Measurements from ENCODE around the gene MACF1.

MACF1 gene

GRCh38 chr1:39220891-39221870 lies 16.7 kb downstream of the MACF1 start:
- DNase-seq (ENCODE audit: low read depth), result no peak
- H3K36me3 ChIP-seq (ENCODE audit: control insufficient read depth, insufficient read depth, low read length, severe bottlenecking), result peaks cover 2% of the 10 kb centered on the region
- H3K9me3 ChIP-seq (ENCODE audit: control insufficient read depth, low read length), result no peaks in the 10 kb centered on the region

DNA sequence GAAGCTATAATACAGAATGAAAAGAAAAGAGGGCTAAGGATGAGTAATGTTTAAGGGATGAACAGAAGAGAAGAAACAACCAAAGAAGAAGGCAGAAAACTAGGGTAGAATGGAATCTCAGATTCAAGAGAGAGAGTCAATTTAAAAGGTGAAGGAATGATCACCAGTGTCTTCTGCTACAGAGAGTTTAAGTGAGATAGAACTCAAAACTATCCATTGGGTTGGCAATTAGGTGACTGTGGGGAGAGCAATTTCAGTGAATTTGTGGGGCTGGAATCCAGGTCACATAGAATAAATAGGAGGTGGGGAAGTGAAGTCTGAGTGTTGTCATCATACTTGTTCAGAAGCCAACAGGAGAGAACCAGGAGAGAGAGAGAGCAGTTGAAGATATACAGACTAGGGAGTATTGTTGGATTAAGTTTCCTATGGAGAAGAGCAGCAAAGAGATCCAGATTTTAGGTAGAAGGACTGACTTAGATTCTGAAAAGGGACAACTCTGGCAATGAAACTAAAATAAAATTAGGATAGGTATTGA lies 19.9 kb downstream of the MACF1 start:
- no peak for DNase-seq (ENCODE audit: low read depth)
- Histone ChIP-seq H3K9me3 (ENCODE audit: control insufficient read depth, low read length) (no peaks in the 10 kb centered on the region), H3K4me1 (ENCODE audit: control insufficient read depth, insufficient read depth, low read length) (no peaks in the 10 kb centered on the region), H3K9ac (ENCODE audit: low read length) (no peak overlapping the region), H3K4me3 (ENCODE audit: low read length) (no peak overlapping the region), H3K36me3 (ENCODE audit: control insufficient read depth, insufficient read depth, low read length, severe bottlenecking) (no peaks in the 10 kb centered on the region), H3K27me3 (replicated peaks; ENCODE audit: control insufficient read depth, insufficient read depth, low read length) (no peaks in the 10 kb centered on the region)

More at GRCh38 chr1:39220891-39221870, 16.7 kb downstream of the MACF1 start:
- no peak overlapping the region for H3K4me3 ChIP-seq (ENCODE audit: low read length)
- no peaks in the 10 kb centered on the region for H3K27me3 ChIP-seq (replicated peaks; ENCODE audit: control insufficient read depth, insufficient read depth, low read length)
- no peaks in the 10 kb centered on the region for H3K4me1 ChIP-seq (ENCODE audit: control insufficient read depth, insufficient read depth, low read length)
- no peak overlapping the region for H3K9ac ChIP-seq (ENCODE audit: low read length)

DNA sequence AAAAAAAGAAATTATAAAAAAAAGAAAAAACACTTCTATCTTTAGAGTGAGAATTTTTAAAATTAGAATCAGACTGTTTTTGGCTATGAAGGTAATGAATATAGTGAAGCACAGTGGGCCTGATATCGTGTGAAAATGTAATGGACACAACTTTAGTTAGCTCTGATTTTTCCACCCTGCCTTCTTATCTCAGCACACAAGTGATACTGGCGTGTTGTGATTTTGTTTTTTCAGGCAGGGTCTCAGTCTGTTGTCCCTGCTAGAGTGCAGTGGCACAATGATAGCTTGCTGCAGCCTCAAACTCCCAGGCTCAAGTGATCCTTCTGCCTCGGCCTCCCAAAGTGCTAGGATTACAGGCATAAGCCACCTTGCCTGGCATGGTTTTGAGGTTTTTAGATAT lies 22.3 kb downstream of the MACF1 start:
- Histone ChIP-seq H3K27me3 (replicated peaks; ENCODE audit: control insufficient read depth, insufficient read depth, low read length) (no peaks in the 10 kb centered on the region), H3K9me3 (ENCODE audit: control insufficient read depth, low read length) (no peaks in the 10 kb centered on the region), H3K4me3 (ENCODE audit: low read length) (no peak overlapping the region), H3K4me1 (ENCODE audit: control insufficient read depth, insufficient read depth, low read length) (peaks cover 6% of the 10 kb centered on the region), H3K36me3 (ENCODE audit: control insufficient read depth, insufficient read depth, low read length, severe bottlenecking) (no peaks in the 10 kb centered on the region), H3K9ac (ENCODE audit: low read length) (no peak overlapping the region)
- no peak for DNase-seq (ENCODE audit: low read depth)

DNA sequence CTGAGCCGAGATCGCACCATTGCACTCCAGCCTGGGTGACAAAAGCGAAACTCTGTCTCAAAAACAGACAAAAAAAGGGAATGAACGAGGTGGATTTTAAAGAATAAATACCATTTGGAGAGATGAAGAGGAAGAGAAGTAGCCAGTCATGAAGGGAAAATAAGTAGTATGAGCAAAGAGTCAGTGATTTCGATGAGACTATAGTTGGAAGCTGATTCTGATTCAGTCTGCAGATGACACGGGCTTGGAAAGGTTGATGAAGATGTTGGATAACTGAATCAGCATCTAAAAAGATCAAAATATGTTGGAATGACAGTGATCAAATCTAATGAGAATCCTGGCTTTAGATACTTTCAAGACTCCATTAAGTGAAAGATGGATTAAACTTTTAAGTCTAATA lies 23.8 kb downstream of the MACF1 start:
- H3K27me3 ChIP-seq (replicated peaks; ENCODE audit: control insufficient read depth, insufficient read depth, low read length), result no peaks in the 10 kb centered on the region
- no peak for DNase-seq (ENCODE audit: low read depth)
- peaks cover 3% of the 10 kb centered on the region for H3K36me3 ChIP-seq (ENCODE audit: control insufficient read depth, insufficient read depth, low read length, severe bottlenecking)
- no peaks in the 10 kb centered on the region for H3K9me3 ChIP-seq (ENCODE audit: control insufficient read depth, low read length)
- peaks cover 6% of the 10 kb centered on the region for H3K4me1 ChIP-seq (ENCODE audit: control insufficient read depth, insufficient read depth, low read length)
- H3K9ac ChIP-seq (ENCODE audit: low read length), result no peak overlapping the region
- H3K4me3 ChIP-seq (ENCODE audit: low read length), result no peak overlapping the region

DNA sequence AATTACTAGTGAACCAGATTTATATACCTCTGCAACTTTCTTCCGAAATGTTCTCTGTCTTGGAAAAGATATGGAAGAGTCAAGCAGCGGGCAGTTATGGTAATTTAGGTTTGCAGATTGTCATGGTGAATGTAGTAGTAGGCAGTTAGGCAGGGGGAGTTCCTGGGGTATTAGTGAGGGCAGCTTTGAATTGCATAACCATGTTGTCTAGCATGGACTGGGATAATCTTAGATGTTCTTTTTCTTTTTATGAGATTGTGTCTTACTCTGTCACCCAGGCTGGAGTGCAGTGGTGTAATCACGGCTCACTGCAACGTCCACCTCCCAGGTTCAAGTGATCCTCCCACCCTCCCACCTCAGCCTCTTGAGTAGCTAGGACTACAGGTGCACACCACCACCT lies 25.0 kb downstream of the MACF1 start:
- Histone ChIP-seq H3K4me1 (ENCODE audit: control insufficient read depth, insufficient read depth, low read length) (peaks cover 6% of the 10 kb centered on the region), H3K4me3 (ENCODE audit: low read length) (no peak overlapping the region), H3K36me3 (ENCODE audit: control insufficient read depth, insufficient read depth, low read length, severe bottlenecking) (peaks cover 3% of the 10 kb centered on the region), H3K9ac (ENCODE audit: low read length) (no peak overlapping the region), H3K9me3 (ENCODE audit: control insufficient read depth, low read length) (no peaks in the 10 kb centered on the region), H3K27me3 (replicated peaks; ENCODE audit: control insufficient read depth, insufficient read depth, low read length) (no peaks in the 10 kb centered on the region)
- DNase-seq (ENCODE audit: low read depth), result no peak

DNA sequence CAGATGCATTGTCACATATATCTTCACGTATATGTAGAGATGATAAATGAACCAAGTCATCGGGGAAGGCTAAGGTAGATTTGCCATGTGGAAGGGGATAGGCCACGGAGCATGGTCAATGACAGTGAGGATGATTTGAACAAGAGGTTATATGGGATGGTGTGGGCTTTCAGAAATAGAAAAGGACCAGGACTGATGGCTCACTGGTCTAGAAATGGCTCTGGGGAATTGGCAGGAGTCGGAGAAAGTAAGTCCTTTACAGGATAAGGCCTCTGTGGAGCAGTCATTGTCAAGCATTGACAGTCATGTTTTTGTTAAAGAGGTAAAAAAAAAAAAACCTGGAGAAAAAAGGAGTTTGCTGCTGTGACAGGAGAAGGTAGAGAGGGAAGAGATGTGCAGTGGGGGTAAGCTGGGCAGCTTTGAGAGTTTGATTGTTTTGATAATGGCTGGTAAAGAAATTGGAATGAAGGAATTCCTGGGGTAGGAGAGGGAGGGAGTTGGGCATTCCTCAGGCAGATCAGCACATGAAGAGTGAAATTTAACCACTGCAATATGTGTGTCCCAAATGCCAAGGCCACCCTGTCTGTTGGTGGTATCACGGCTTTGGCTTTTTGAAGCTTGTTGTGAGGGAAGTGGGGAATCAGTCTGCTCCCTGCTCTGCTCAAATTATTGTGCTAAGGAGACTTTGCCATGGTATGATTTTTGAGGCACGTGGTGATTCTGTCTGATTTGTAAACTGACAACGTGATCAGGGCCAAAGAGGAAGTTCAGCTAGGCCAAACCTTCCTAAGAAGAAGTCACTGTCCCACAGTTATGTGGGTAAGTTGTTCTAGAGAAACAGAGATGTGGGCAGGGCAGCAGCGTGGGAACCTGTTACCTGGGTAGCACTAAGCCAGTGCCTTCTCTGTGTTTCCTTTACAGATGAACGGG lies 26.0 kb downstream of the MACF1 start:
- DNase-seq (ENCODE audit: low read depth), result peak; percentile 52
- Histone ChIP-seq H3K9me3 (ENCODE audit: control insufficient read depth, low read length) (no peaks in the 10 kb centered on the region), H3K36me3 (ENCODE audit: control insufficient read depth, insufficient read depth, low read length, severe bottlenecking) (peaks cover 3% of the 10 kb centered on the region), H3K9ac (ENCODE audit: low read length) (no peak overlapping the region), H3K4me3 (ENCODE audit: low read length) (no peak overlapping the region), H3K4me1 (ENCODE audit: control insufficient read depth, insufficient read depth, low read length) (peaks cover 6% of the 10 kb centered on the region), H3K27me3 (replicated peaks; ENCODE audit: control insufficient read depth, insufficient read depth, low read length) (no peaks in the 10 kb centered on the region)

GRCh38 chr1:39236971-39237370 lies 32.5 kb downstream of the MACF1 start:
- Histone ChIP-seq H3K27me3 (replicated peaks; ENCODE audit: control insufficient read depth, insufficient read depth, low read length) (no peaks in the 10 kb centered on the region), H3K36me3 (ENCODE audit: control insufficient read depth, insufficient read depth, low read length, severe bottlenecking) (peaks cover 9% of the 10 kb centered on the region), H3K9me3 (ENCODE audit: control insufficient read depth, low read length) (no peaks in the 10 kb centered on the region), H3K4me3 (ENCODE audit: low read length) (no peak overlapping the region), H3K9ac (ENCODE audit: low read length) (no peak overlapping the region), H3K4me1 (ENCODE audit: control insufficient read depth, insufficient read depth, low read length) (peaks cover 7% of the 10 kb centered on the region)
- DNase-seq (ENCODE audit: low read depth), result no peak

- H3K4me1 ChIP-seq (ENCODE audit: control insufficient read depth, insufficient read depth, low read length), result peaks cover 7% of the 10 kb centered on the region
- H3K9ac ChIP-seq (ENCODE audit: low read length), result no peak overlapping the region
- peak; percentile 63 for DNase-seq (ENCODE audit: low read depth)
- H3K9me3 ChIP-seq (ENCODE audit: control insufficient read depth, low read length), result no peaks in the 10 kb centered on the region
- H3K27me3 ChIP-seq (replicated peaks; ENCODE audit: control insufficient read depth, insufficient read depth, low read length), result no peaks in the 10 kb centered on the region
- H3K36me3 ChIP-seq (ENCODE audit: control insufficient read depth, insufficient read depth, low read length, severe bottlenecking), result peaks cover 10% of the 10 kb centered on the region
- H3K4me3 ChIP-seq (ENCODE audit: low read length), result no peak overlapping the region
Measured at GRCh38 chr1:39238476-39238875, 34.0 kb downstream of the MACF1 start.

DNA sequence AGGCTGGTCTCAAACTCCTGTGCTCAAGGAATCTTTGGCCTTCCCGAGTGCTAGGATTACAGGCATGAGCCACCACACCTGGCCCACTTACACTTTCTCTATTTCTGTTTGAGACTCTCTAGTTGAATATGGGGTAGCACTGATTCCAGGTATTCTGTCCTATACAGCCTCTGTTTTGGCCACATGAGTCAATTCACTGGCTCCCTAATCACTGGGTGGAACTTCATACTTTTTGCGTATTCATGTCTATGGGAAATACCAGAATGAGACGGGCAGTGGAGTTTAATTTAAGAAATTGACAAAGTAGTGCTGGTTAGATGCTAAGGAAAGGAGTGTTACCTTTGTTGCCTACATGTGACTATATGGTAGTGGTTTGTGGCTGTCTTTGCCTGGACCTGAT lies 35.5 kb downstream of the MACF1 start:
- Histone ChIP-seq H3K27me3 (replicated peaks; ENCODE audit: control insufficient read depth, insufficient read depth, low read length) (no peaks in the 10 kb centered on the region), H3K4me3 (ENCODE audit: low read length) (no peak overlapping the region), H3K36me3 (ENCODE audit: control insufficient read depth, insufficient read depth, low read length, severe bottlenecking) (peaks cover 10% of the 10 kb centered on the region), H3K9ac (ENCODE audit: low read length) (no peak overlapping the region), H3K9me3 (ENCODE audit: control insufficient read depth, low read length) (no peaks in the 10 kb centered on the region), H3K4me1 (ENCODE audit: control insufficient read depth, insufficient read depth, low read length) (peaks cover 7% of the 10 kb centered on the region)
- no peak for DNase-seq (ENCODE audit: low read depth)

GRCh38 chr1:39243302-39243701 lies 38.8 kb downstream of the MACF1 start:
- Histone ChIP-seq H3K9me3 (ENCODE audit: control insufficient read depth, low read length) (no peaks in the 10 kb centered on the region), H3K36me3 (ENCODE audit: control insufficient read depth, insufficient read depth, low read length, severe bottlenecking) (peaks cover 8% of the 10 kb centered on the region), H3K9ac (ENCODE audit: low read length) (no peak overlapping the region), H3K4me3 (ENCODE audit: low read length) (no peak overlapping the region), H3K27me3 (replicated peaks; ENCODE audit: control insufficient read depth, insufficient read depth, low read length) (no peaks in the 10 kb centered on the region), H3K4me1 (ENCODE audit: control insufficient read depth, insufficient read depth, low read length) (peaks cover 4% of the 10 kb centered on the region)
- no peak for DNase-seq (ENCODE audit: low read depth)
